Measurements from ENCODE around the gene PLEKHA6. TPM values are rescaled to one million over a fixed set of nuclear protein-coding genes. Genes with fewer than 3 reads are reported as not detected.

PLEKHA6 gene
- polyA plus RNA-seq, 3 donors = 0.08 TPM; not detected in 1

DNA sequence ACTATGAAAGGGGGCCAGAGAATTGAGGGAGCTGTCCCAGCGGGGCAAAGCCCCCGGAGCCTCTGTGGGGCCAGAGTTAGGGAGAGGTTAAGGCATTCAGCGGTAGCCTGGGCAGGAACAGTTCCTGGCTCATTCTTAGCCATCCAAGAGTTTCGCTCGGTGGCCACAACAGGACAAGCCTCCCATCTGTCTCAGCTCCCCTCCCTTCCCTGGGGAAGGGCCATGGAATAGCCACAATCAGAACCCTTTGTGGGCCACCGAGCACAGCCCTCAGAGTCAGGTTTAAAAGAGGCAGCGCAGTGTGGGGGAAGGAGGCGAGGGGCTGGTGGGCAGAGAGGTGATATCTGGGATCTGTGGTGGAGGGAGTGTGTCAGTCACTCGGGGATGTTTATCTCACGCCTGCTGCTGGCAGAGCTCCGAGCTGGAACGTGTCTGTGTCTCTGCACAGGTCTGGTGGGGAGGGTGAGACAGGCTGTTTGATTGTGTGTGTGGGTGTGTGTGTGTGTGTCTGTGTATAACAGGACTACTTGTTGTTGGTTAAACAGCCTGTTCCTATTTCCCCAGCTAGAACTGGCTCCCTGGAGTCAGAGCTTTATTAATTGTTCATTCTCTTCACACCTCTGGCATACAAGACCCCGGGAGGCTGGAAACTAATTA lies 96.3 kb downstream of the PLEKHA6 start:
- Histone ChIP-seq H4K20me1 (ENCODE audit: insufficient read depth, low read length) (no peaks in the 10 kb centered on the region), H3K4me2 (replicated peaks; ENCODE audit: extremely low read depth, low read length, poor library complexity, severe bottlenecking) (no peak overlapping the region), H3K27ac (ENCODE audit: low read depth in 1 of 2, low read length in 2 of 2) (no peak overlapping the region), H3K4me1 (ENCODE audit: control insufficient read depth in 1 of 2, insufficient read depth in 2 of 2, low read length in 2 of 2) (no peaks in the 10 kb centered on the region), H2AFZ (ENCODE audit: insufficient read depth, low read depth, low read length, poor library complexity, severe bottlenecking) (no peak overlapping the region), H3K79me2 (ENCODE audit: insufficient read depth, low read length) (no peaks in the 10 kb centered on the region), H3K9ac (ENCODE audit: insufficient read depth, low read length, poor library complexity, severe bottlenecking) (no peak overlapping the region), H3K4me3 (replicated peaks in 1 of 3; ENCODE audit: low read depth in 2 of 3, low read length in 3 of 3) (no peak overlapping the region), H3K27me3 (ENCODE audit: control insufficient read depth in 2 of 2, insufficient read depth in 2 of 2, low read length in 2 of 2) (no peaks in the 10 kb centered on the region), H3K9me3 (replicated peaks in 1 of 2; ENCODE audit: control insufficient read depth in 1 of 2, insufficient read depth in 1 of 2, low read length in 2 of 2) (no peaks in the 10 kb centered on the region), H3K36me3 (replicated peaks in 1 of 2; ENCODE audit: control insufficient read depth in 1 of 2, insufficient read depth in 2 of 2, low read length in 2 of 2) (no peaks in the 10 kb centered on the region)
- H3K4me3 Mint-ChIP-seq = peak overlapping the region in 1 of 2 donors; percentile 44
- H3K36me3 Mint-ChIP-seq = peaks cover 0 to 4% of the 10 kb centered on the region in 2 donors
- H3K9me3 Mint-ChIP-seq = no peaks in the 10 kb centered on the region
- intact Hi-C loops (cut with micrococcal nuclease) = loop anchor here in 1 of 2 donors (10.0 kb wide), 1 partner anchor 101 kb away; no protein-coding TSS in a partner anchor
- DNase-seq = no peak
- 95% methylated on average over 5 of the region's 13 CpGs for WGBS (ENCODE audit: insufficient coverage)
- TF ChIP-seq, protein P1, sequence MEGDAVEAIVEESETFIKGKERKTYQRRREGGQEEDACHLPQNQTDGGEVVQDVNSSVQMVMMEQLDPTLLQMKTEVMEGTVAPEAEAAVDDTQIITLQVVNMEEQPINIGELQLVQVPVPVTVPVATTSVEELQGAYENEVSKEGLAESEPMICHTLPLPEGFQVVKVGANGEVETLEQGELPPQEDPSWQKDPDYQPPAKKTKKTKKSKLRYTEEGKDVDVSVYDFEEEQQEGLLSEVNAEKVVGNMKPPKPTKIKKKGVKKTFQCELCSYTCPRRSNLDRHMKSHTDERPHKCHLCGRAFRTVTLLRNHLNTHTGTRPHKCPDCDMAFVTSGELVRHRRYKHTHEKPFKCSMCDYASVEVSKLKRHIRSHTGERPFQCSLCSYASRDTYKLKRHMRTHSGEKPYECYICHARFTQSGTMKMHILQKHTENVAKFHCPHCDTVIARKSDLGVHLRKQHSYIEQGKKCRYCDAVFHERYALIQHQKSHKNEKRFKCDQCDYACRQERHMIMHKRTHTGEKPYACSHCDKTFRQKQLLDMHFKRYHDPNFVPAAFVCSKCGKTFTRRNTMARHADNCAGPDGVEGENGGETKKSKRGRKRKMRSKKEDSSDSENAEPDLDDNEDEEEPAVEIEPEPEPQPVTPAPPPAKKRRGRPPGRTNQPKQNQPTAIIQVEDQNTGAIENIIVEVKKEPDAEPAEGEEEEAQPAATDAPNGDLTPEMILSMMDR (IDR thresholded peaks at IDR 0.05) = no peak
- no peaks in the 10 kb centered on the region for H3K4me1 Mint-ChIP-seq
- peaks cover 0 to 2% (median 1%) of the 10 kb centered on the region in 3 donors for H3K27me3 Mint-ChIP-seq (ENCODE audit: low read depth in 3 of 3)
- peak overlapping the region in 1 of 7 donors; percentile 14 for H3K27ac Mint-ChIP-seq

GRCh38 chr1:204262506-204263253 lies 97.0 kb downstream of the PLEKHA6 start:
- no peak overlapping the region for H3K9ac ChIP-seq (ENCODE audit: insufficient read depth, low read length, poor library complexity, severe bottlenecking)
- DNase-seq = no peak
- peaks cover 0 to 4% of the 10 kb centered on the region in 2 donors for H3K36me3 Mint-ChIP-seq
- no peaks in the 10 kb centered on the region for H3K4me1 Mint-ChIP-seq
- WGBS (ENCODE audit: insufficient coverage) = 96% methylated on average over 10 of the region's 13 CpGs
- no peak overlapping the region for H3K27ac ChIP-seq (ENCODE audit: low read depth in 1 of 2, low read length in 2 of 2)
- no peaks in the 10 kb centered on the region for H3K79me2 ChIP-seq (ENCODE audit: insufficient read depth, low read length)
- H2AFZ ChIP-seq (ENCODE audit: insufficient read depth, low read depth, low read length, poor library complexity, severe bottlenecking) = no peak overlapping the region
- H3K27ac Mint-ChIP-seq = no peak overlapping the region
- no peaks in the 10 kb centered on the region for H3K36me3 ChIP-seq (replicated peaks in 1 of 2; ENCODE audit: control insufficient read depth in 1 of 2, insufficient read depth in 2 of 2, low read length in 2 of 2)
- H3K4me2 ChIP-seq (replicated peaks; ENCODE audit: extremely low read depth, low read length, poor library complexity, severe bottlenecking) = no peak overlapping the region
- no peaks in the 10 kb centered on the region for H3K4me1 ChIP-seq (ENCODE audit: control insufficient read depth in 1 of 2, insufficient read depth in 2 of 2, low read length in 2 of 2)
- no peaks in the 10 kb centered on the region for H3K9me3 ChIP-seq (replicated peaks in 1 of 2; ENCODE audit: control insufficient read depth in 1 of 2, insufficient read depth in 1 of 2, low read length in 2 of 2)
- intact Hi-C loops (cut with micrococcal nuclease) = loop anchor here in 1 of 2 donors (10.0 kb wide), 1 partner anchor 102 kb away; no protein-coding TSS in a partner anchor
- TF ChIP-seq, protein P1 (IDR thresholded peaks at IDR 0.05) = no peak
- H3K27me3 ChIP-seq (ENCODE audit: control insufficient read depth in 2 of 2, insufficient read depth in 2 of 2, low read length in 2 of 2) = no peaks in the 10 kb centered on the region
- H3K9me3 Mint-ChIP-seq = no peaks in the 10 kb centered on the region
- no peaks in the 10 kb centered on the region for H4K20me1 ChIP-seq (ENCODE audit: insufficient read depth, low read length)
- peaks cover 0 to 2% (median 1%) of the 10 kb centered on the region in 3 donors for H3K27me3 Mint-ChIP-seq (ENCODE audit: low read depth in 3 of 3)
- H3K4me3 Mint-ChIP-seq = no peak overlapping the region
- no peak overlapping the region for H3K4me3 ChIP-seq (replicated peaks in 1 of 3; ENCODE audit: low read depth in 2 of 3, low read length in 3 of 3)

All from CD14-positive monocyte (primary cell).